Measurements from ENCODE around the gene SERBP1.

The SERBP1 gene

GRCh38 chr1:67405473-67406245 lies 24.5 kb downstream of the SERBP1 start:
- DNase-seq, result no peak

- DNase-seq, result no peak
These were observed 26.0 kb downstream of the SERBP1 start for GRCh38 chr1:67404212-67404620.

DNA sequence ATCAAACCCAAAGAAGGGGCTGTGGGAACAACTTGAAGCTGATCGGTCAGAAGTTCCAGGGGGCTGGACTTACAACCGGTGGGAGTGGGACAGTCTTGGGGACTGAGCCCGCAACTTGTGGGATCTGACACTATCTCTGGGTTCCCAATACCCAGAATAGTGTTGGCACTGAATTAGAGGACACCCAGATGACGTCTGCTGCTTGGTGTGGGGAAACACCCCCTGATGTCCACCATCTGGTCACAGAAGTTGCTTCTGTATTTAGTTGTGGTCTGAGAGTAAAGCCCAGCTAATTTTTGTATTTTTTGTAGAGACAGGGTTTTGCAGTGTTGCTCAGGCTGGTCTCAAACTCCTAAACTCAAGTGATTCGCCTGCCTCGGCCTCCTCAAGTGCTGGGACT lies 28.8 kb downstream of the SERBP1 start:
- no peak for DNase-seq

- DNase-seq, result peak in 1 of 5 donors; percentile 16
These were observed 30.0 kb downstream of the SERBP1 start for GRCh38 chr1:67400029-67400786.

DNA sequence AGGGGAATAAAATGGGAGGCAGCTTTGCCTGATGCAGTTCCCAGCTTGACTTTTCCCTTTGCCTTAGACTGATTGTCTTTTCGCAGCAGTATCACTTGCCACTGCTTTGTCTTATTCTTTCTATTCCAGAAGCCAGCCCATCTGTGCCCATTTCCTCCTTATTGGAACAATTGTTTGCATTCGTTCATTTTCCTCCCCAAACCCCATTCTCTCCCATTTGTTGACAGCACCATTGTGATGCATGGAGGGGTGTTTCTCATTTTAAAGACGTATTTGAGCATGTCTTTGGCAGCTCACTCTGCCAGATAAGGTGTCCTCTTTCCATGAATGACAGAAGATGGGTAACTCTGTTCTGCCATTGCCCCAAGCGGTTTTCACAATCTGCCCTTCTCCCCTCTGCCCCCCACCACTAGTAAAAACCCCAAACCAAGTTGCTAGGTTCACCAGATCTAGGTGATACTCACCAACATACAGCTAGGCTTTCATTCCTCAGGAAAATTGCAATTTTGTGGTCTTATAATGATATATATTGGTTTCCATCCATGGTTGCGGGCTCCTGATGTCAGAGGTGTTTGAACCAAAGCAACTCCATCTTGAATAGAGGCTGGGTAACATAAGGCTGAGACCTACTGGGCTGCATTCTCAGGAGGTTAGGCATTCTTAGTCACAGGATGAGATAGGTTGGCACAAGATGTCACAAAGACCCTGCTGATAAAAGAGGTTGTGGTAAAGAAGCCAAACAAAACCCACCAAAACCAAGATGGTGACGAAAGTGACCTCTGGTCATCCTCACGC lies 30.8 kb downstream of the SERBP1 start:
- DNase-seq, result no peak

DNA sequence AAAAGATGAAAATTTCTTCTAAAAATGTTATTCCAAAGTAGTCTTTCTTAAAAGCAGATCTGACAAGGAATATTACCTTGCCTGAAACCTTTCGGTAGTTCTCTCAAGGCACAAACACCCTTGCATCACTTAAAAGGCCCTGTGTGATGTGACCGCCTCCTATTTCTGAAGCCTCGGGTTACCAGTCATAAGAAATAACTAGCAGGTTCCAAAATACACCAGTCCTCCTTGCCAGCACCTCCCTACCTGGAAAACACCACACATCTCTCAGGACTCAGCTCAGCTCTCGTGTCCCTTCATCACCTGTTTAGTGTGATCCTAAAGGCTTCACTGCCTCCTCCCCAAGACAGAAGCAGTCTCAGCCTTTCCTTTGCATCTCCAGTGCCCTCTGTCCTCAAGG lies 35.7 kb downstream of the SERBP1 start:
- no peak for DNase-seq

DNA sequence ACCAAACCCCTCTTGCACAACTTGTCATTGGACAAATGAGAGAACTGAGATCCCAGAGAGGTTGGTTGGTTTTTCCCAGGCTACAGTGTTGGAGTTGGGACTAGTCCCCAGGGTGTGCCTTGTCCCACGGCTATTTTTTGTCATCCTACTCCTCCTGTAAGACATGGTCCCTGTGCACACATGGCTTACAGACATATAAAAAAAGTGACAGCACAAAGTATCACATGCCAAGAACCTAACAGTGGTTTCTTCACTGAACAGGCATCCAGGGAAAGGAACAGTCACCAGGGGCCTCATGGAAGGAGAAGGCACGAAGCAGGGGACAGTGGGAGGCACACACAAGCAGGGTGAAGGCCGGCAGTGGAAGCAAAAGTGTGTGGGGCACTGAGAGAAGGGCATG lies 36.5 kb downstream of the SERBP1 start:
- DNase-seq, result no peak

GRCh38 chr1:67393240-67393639 lies 37.0 kb downstream of the SERBP1 start:
- DNase-seq, result no peak

GRCh38 chr1:67390041-67390887 lies 39.9 kb downstream of the SERBP1 start:
- no peak for DNase-seq

GRCh38 chr1:67383999-67384638 lies 46.1 kb downstream of the SERBP1 start:
- DNase-seq, result no peak

DNA sequence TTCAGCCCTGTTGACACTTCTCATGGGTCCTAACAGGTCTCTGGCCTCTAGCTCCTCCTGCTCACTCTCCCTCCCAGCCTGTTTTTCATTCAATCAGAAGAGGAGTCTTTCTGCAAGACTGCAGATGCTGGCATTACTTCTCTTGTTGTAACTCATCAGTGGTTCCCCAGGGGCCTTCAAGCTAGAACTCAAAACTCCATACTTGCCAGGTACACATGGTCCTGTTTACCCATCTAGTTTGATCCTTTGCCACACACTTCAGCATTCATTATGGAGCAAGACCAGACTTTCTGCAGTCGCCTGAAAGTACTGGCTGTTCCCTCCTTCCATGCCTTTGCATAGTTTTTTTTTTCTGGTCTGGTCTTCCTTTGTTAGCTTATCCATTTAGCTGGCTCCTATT lies 47.9 kb downstream of the SERBP1 start:
- no peak for DNase-seq

- DNase-seq, result no peak
These were observed 49.0 kb downstream of the SERBP1 start for GRCh38 chr1:67381154-67381553.

- DNase-seq, result no peak
These were observed 52.9 kb downstream of the SERBP1 start for GRCh38 chr1:67377253-67377652.

- no peak for DNase-seq
These were observed 53.8 kb downstream of the SERBP1 start for GRCh38 chr1:67376381-67376780.

DNA sequence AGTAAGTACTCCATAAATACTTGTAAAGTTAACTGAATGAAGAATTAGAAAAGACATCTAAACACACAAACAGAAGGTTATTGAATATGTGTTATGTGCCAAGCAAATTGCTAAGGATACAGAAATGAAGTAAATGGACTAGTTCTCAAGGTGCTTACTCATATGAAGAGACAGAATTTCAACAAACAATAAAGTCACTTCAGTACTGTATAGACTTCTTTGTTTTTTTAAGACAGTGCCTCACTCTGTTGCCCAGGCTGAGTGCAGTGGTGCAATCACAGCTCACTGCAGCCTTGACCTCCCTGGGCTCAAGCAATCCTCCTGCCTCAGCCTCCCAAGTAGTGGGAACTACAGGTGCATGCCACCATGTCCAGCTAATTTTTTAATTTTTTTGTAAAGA lies 57.3 kb downstream of the SERBP1 start:
- no peak for DNase-seq

DNA sequence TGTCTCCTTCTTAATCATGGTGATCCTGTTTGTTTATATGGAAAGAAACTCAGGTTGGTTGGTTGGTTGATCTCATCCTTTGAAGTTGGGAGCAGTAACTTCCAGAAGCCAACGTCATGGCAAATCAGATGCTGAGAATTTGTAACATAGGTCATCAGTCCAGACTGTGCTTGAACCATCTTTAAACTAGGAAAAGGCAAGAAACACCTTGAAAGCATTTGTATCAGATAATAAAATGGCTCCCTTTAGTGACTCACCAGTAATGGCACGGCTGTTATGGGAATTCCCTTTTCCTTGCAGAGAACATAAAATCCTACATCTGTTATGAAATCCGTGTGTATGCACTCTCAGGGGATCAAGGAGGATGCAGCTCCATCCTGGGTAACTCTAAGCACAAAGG lies 58.1 kb downstream of the SERBP1 start:
- no peak for DNase-seq

DNA sequence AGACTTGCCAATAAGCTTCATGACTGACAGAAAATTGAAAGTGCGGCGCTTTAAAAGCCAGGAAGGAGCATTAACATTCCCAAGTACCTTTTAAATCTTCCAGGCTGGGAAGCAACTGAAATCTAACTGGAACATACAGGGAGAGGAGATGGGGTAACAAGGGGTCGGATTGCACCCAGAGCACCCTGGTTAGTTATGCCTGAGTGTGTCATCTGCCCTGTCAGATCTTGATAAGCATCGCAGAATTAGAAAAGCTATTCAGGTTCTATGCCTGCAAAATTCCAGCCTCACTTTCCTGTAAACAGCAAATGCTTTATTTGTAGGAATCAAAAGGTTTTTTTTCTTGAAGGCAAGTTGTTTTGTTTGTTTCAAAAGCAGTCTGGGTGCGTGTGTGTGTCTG lies 58.5 kb downstream of the SERBP1 start:
- no peak for DNase-seq

DNA sequence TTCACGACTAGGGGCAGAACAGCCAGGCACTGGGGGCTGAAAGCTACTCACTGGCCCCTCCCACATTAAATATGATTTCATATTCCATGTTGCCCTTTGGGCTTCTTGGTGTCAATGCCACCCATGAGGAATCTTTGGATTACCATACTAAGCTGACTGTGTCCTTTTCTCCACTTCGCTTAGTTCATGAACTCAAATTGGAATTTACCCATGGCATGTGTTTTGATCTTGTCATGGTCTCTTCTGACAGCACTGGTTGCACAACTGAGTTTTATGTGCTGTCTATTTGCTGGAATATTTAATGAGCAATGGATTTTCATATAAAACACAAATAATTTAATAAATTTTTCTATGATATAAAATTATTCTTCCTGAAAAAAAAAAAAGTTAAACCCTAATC lies 59.2 kb downstream of the SERBP1 start:
- no peak for DNase-seq

GRCh38 chr1:67368046-67368514 lies 62.1 kb downstream of the SERBP1 start:
- no peak for DNase-seq

DNA sequence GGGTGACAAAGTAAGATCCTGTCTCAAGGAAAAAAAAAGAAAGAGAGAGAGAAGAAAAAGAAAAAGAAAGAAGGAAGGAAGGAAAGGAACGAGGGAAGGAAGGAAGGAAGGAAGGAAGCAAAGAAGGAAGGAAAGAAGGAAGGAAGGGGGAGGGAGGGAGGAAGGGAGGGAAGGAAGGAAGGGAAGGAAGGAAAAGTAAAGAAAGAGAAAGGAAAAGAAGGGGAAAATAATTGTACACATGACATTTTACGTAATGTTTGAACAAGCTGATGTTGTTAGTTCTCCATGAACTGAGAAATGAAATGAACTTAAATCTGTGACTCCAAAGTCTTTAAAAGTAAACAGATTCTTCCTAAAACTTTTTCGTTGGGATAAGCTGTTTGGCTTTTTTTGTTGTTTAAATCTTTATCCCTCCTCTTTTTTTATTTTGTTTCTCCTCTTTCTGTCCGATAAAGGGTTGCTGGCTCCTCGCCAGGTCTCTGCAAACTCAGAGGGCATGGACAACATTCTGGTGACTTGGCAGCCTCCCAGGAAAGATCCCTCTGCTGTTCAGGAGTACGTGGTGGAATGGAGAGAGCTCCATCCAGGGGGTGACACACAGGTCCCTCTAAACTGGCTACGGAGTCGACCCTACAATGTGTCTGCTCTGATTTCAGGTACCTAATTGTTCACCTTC lies 62.7 kb downstream of the SERBP1 start:
- no peak for DNase-seq

- DNase-seq, result no peak
These were observed 68.6 kb downstream of the SERBP1 start for GRCh38 chr1:67361641-67362040.
